ENCODE results near the gene KIAA1671.

Gene KIAA1671

DNA sequence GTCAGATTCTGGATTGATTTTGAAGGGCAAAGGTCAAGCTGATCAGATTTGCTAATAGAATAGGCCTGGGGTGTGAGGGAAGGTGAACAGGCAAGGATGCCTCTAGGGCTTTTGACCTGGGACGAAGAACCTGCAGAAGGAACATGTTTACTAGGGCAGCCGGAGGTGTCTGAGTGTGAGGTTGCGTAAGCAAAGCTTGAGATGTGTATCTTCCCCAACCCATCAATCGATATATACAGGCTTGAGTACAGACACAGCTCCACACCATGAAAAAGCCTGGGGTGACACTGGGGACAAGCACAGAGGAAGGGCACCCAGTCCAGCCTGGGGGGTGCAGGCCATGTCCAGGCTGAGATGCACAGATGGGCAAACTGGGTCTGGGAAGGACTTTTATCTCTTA lies 7.1 kb upstream of the KIAA1671 start:
- H3K4me3 ChIP-seq (ENCODE audit: low read depth, low read length): no peak overlapping the region
- TF ChIP-seq, protein P1, sequence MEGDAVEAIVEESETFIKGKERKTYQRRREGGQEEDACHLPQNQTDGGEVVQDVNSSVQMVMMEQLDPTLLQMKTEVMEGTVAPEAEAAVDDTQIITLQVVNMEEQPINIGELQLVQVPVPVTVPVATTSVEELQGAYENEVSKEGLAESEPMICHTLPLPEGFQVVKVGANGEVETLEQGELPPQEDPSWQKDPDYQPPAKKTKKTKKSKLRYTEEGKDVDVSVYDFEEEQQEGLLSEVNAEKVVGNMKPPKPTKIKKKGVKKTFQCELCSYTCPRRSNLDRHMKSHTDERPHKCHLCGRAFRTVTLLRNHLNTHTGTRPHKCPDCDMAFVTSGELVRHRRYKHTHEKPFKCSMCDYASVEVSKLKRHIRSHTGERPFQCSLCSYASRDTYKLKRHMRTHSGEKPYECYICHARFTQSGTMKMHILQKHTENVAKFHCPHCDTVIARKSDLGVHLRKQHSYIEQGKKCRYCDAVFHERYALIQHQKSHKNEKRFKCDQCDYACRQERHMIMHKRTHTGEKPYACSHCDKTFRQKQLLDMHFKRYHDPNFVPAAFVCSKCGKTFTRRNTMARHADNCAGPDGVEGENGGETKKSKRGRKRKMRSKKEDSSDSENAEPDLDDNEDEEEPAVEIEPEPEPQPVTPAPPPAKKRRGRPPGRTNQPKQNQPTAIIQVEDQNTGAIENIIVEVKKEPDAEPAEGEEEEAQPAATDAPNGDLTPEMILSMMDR (IDR thresholded peaks at IDR 0.05; ENCODE audit: low read depth, low read length): no peak

DNA sequence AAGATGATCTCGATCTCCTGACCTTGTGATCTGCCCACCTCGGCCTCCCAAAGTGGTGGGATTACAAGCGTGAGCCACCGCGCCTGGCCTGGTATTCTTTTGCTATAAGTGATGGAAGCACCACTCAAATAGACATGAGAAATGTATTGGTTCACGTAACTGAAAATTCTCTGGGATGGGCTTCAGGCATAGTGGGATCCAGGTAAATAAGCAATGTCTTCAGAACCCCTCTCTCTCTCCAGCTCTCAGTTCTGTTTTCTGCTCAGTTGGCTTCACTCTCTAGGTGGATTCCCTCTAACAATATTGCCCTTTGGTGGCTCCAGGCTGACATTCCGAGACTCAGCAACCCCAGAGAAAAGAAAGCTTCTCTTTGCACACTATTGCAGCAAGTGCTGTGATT lies 5.1 kb upstream of the KIAA1671 start:
- no peak overlapping the region for H3K4me3 ChIP-seq (ENCODE audit: low read depth, low read length)
- TF ChIP-seq, protein P1 (IDR thresholded peaks at IDR 0.05; ENCODE audit: low read depth, low read length): no peak

DNA sequence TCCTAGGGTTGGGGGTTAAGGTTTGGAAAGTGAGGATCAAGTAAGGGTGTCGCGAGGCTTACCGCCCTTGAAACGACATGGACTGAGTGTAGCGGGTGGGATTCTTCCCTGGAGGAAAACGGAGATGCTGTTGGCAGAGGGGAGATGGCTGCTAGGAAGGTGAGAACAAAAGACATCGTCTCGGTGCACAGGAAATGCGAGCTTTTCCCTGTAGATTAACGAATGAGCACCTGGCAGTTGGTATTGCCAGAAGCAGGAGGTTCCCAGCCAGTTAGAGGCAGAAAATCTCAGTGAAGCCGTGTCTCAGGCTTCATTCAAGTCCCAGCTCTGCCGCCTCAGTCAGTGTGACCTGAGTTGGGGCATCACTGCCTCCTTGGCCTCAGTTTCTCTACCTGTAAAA lies 4.6 kb upstream of the KIAA1671 start:
- TF ChIP-seq, protein P1 (IDR thresholded peaks at IDR 0.05; ENCODE audit: low read depth, low read length): no peak
- H3K4me3 ChIP-seq (ENCODE audit: low read depth, low read length): no peak overlapping the region

DNA sequence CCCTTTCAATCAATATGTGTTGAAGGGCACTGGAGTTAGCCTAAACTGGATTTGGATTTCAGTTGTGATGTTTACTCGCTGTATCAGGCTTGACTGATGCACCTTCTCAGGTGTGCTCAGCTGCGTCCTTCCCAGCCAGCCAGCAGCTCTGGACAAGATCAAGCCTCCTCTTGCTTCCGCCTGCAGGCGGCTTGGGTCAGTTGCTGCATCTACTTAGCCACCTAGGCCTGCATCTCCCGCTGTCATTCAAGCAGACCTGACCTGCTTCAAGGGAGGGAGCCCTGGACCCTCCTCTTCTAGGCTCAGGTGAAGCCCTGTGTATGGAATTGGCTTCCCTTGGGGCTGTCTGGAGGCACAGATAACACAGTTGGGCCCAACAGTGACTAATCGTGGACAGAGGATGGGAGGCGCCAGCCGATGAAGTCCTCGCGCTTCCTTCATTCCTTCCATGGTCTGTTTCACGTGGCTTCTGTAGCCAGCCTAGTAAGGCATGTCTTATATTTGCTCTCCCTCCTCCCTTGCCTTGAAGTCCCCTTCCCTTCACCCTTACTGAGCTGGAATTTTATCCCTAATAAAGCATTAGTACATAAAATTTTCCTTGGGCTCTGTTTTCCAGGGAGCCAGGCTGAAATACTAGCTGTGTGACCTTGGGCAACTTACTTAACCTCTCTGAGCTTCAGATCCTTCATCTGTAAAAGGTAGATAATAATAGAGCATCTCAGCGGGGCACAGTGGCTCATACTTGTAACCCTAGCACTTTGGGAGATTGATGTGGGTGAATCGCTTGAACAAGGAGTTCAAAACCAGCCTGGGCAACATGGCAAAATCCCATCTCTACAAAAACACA lies 3.9 kb upstream of the KIAA1671 start:
- no peak overlapping the region for H3K4me3 ChIP-seq (ENCODE audit: low read depth, low read length)
- TF ChIP-seq, protein P1 (IDR thresholded peaks at IDR 0.05; ENCODE audit: low read depth, low read length): no peak

DNA sequence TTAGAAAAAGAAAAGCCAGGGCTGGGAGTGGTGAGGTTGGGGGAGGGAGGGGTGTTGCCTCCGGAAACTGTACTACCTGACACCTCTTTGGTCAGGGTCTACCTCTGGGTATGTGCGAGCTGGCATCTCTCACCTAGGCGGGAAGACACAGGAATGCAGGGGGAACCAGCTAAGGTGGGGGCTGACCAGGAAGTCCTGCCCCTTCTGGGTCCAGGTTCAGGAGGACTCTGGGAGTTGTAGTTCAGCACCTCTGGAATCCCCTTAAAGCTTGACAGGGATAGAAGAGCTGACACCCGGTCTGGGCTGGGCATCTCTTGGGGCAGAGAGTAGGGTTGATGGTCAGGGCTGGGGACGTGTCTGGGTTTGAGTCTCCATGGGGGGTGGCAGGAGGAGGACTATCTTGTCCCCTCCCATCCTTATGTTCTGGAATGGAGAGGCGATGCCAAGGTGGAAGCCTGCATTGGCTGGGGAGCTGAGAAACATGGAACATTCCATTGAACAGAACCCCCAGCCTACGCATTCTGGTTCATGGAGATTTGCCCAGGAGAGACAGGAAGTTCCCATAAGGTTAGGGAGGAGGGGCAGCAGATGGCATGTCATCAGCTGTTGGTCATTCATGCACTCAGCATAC lies 2.1 kb upstream of the KIAA1671 start:
- H3K4me3 ChIP-seq (ENCODE audit: low read depth, low read length): no peak overlapping the region
- TF ChIP-seq, protein P1 (IDR thresholded peaks at IDR 0.05; ENCODE audit: low read depth, low read length): no peak

DNA sequence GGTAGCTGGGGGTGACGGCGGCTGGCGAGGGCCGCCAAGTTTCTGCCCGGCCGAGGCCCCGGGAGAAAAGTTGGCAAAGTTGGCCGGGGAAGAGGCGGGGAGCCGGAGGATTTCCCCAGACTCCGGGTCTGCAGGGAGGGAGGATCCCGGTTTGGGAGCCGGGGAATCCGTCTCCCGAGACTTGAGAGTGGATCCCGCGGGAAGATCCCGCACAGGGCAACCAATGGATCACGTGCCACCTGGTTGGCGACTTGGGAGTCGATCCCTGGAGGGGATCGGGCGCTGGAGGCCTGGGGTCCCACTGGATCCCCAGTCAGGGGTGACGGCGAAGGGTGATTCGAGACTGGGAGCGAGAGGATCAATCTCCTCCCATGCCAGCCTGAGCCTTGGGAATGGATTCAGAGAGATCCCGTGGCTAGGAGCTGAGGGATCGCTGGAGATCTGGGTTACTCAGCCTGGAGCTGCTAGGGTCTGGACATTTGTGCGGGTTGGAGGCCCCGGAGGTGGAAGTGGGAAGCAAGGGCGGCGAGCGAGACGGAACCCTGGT lies 394 bp downstream of the KIAA1671 start:
- H3K4me3 ChIP-seq (ENCODE audit: low read depth, low read length): no peak overlapping the region
- TF ChIP-seq, protein P1 (IDR thresholded peaks at IDR 0.05; ENCODE audit: low read depth, low read length): no peak

Data from WI38 (cell line).